SH-SY5Y (cell line): ENCODE results near the gene PRR29.

Experiments used
- GATA2 ChIP-seq: IDR thresholded peaks from 2 replicates; pipeline ENCODE4 v1.6.1; 2011; ENCODE audit warnings: mild to moderate bottlenecking, low read depth, low read length
- GATA3 ChIP-seq: IDR thresholded peaks from 2 replicates; pipeline ENCODE4 v1.6.1; 2011; ENCODE audit warnings: low read depth, mild to moderate bottlenecking, low read length, moderate library complexity

Gene PRR29

DNA sequence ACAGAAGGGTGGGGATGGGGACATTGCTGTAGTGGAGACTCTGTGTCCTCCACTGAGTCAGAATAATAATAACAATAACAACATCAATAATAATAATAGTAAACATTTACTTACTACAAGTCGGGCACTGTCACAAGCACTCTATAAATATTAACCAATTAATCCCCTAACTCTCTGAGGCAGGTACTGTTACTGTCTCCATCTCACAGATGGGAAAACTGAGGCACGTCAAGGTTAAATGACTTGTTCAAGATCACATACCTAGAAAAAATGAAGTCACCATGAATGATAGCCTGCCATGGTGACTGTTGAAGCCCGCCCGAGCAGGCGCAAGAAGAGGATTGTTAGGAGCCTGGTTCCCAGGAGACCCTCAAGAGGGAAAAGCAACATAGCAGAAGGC is 10.2 kb downstream of the PRR29 start:
- TF ChIP-seq GATA2 (no peak), GATA3 (no peak)

DNA sequence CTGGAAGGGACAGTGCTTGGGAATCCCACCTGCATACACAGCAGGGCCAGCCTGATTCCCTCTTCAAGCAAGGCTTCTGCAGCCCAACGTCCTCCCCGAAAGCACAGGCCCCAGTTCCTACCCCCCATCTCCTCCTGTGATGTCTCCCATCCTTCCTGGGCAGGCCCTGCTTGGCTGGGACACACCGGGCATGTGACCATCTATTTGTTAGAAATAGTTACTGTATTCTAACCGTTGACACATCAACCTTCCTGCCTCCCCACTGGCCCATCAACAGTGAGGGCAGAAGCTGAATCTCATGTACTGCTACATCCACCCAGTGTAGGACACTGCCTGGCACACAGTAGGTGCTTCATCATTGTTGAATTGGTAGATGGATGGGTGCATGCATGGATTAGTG is 10.7 kb downstream of the PRR29 start:
- no peak for TF ChIP-seq GATA3
- TF ChIP-seq GATA2 = no peak

DNA sequence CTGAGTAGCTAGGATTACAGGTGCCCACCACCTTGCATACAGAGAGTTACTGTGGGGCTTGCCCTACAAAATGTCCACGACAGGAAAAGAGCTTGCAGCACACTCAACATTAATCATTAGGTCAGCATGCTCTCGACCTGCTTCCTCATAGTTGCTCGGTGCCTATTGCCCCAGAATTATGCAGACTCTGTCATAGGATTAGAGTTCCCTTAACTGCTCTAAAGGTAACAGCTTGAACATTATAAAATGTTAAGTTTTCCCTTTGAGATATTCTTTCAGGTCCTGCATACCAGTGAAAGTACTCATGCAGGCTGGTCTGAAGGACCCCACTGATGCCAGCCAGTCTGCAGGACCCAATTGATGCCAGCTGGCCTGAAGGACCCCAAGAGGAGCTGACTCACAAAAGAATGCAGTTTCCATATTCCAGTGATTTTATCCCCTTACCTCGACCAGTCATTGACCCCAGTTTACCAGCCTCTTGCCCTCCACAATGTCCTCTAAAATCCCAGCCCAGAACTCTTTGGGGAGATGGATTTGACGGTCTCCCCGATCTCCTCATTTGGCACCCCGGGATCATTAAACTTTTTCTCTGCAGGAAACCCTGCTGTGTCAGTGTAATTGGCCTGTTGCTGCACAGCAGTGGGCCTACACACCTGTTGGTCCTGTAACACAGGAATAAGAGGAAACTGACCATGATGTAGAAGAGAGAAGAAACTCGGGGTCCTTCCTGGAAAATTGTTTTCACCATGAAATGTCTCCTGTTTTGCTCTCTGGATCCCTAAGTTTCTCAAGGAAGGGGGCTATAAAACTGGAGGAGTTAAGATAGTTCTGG is 11.6 kb downstream of the PRR29 start:
- TF ChIP-seq GATA2 (no peak), GATA3 (no peak)

DNA sequence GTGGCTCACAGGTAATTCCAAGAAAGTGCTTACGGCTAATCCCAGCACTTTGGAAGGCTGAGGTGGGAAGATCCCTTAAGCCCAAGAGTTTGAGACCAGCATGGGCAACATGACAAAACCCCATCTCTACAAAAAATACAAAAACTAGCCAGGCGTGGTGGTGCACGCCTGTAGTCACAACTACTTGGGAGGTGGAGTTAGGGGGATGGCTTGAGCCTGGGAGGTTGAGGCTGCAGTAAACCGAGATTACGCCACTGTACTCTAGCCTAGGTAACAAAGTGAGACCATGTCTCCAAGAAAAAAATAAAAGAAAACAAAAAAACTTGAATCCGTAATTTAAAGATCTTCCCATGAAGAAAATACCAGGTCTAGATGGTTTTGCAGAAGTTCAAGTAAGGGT is 17.3 kb downstream of the PRR29 start:
- TF ChIP-seq GATA2 = no peak
- TF ChIP-seq GATA3 = no peak

DNA sequence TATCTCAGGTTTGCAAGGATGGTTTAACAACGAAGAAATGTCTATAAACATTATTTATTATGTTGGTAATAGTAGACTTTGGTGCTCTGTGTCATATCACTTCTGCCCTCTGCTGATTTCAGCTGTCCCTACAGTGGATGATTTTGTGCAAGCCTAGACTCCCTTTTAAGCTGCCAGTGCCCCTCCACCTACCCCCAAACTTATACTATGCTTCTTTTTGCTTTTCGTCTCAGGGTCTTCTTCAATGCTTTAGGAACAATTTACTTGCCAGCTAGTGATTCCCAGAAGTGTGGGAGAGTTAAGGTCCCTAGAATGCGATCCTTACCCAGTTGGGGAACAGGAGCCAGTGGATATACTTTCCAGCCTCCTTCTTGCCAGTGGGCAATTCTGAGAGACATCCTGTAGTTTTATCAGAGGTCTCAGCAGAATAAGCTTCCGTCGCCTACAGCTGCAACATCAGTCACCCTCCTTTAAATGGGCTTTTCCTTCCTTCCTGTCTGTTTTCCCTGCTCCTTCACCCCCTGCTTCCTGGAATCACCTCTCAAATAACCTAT is 18.2 kb downstream of the PRR29 start:
- no peak for TF ChIP-seq GATA3
- TF ChIP-seq GATA2 = no peak

DNA sequence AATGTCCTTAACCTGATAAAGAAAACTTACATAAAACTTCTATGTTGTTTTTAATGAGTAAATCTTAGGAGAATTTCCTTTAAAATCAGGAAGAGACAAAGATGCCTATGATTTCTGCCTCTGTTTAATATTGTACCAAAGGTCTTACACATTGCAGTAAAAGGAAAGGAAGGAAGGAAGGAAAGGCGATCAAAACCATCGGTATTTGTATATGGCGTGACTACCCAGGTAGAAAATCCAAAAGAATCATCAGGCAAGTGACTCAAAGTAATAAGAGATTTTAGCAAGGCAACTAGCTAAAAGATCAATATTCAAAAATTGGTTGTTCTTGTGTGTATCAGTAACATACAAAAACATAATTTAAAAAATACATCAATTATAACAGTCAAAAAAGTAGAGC is 18.8 kb downstream of the PRR29 start:
- TF ChIP-seq GATA3 (no peak), GATA2 (no peak)

DNA sequence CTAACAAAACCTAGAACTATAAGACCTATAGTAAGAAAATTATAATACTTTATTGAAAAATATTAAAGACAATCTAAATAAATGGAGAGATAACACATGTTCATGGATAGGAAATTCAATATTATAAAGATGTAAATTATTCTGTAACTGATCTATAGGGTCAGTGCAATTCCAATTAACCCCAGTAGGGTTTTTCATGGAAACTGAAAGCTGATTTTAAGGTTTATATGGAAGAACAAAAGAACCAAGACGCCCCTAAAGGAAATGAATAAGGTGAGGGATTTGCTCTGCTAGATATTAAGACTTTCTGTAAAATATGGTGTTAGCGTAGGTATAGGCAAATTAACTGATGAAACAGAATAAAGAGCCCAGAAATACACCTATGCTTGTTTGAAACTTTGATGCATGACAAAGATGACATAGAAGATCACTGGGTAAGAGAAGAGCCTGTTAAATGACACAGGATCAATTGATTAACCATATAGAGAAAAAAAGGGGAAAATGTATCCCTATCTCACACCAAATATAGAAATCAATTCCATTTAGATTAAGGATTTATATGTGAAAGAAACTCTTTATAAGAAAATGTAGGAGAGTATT is 19.3 kb downstream of the PRR29 start:
- no peak for TF ChIP-seq GATA3
- no peak for TF ChIP-seq GATA2

DNA sequence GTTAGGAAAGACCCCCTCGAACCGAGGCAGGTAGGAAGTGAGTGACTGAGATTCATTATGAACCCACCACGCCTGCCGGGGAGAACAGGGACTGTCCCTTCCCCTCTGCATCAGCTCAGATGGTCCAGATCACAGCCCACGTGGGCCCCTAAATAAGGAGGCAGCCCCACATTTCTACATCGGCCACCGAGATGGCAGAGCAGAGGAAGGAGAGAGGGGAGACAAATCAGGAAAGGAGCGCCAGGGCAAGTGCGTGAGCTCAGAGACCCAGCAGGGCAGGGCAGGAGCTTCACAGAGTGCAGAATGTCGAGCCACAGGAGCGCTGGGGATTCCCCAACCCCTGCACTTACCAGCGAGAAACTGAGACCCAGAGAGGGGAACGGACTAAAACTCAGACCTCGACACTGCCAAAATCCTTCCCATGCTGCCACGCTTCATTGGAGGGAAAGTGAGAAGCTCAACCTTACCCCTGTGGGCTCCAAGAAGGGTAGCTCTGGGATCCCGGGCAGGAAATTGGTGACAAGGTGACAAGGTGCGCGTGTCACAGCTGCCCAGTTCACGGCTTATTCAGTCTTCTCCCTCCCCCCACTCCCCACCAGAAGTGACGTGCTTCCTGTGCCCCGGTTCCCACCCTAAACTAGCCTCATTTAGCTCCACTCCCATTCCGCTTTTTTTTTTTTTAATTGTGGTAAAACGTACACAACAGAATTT is 22.1 kb downstream of the PRR29 start, which contains the start of gene ICAM2:
Gene ICAM2, minus strand, starts transcription at position 578 of the 711 bp plus-strand sequence. CDS start 13,942 bp downstream, outside the sequence.
- no peak for TF ChIP-seq GATA3
- TF ChIP-seq GATA2 = no peak

DNA sequence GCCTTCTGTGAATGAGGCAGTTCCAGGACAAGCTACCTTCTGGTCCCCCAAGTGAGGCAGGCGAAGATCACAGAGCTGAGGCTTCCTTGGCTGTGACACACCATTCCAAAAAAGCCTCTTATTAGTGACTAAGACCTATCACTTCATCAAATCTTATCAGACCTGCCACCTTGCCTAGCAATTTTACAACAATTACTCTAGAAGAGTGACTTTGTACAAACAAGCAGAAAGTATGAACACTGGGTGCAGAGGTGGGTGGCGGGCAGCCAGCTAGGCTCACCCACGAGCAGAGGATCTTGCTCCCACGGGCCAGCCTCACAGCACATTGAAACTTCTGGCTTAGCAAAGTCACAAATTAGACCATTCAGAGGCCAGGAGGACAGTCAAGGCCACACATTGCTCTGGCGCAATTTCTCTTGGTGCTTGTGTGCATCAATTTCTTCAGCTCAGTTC is 24.5 kb downstream of the PRR29 start:
- TF ChIP-seq GATA3 = no peak

DNA sequence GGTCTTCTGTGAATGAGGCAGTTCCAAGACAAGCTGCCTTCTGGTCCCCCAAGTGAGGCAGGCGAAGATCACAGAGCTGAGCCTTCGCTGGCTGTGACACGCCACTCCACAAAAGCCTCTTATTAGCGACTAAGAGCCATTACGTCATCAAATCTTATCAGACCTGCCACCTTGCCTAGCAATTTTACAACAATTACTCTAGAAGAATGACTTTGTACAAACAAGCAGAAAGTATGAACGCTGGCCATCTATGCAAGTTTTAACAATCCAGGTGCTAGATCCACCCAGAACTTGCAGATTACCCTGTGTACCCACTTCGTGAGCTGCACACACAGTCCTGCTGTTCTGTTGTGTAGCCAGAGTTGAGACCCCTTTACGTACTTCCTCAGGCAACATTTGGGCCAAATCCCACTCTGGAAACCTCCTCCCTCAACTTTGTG is 26.1 kb downstream of the PRR29 start:
- TF ChIP-seq GATA2 (no peak), GATA3 (no peak)

DNA sequence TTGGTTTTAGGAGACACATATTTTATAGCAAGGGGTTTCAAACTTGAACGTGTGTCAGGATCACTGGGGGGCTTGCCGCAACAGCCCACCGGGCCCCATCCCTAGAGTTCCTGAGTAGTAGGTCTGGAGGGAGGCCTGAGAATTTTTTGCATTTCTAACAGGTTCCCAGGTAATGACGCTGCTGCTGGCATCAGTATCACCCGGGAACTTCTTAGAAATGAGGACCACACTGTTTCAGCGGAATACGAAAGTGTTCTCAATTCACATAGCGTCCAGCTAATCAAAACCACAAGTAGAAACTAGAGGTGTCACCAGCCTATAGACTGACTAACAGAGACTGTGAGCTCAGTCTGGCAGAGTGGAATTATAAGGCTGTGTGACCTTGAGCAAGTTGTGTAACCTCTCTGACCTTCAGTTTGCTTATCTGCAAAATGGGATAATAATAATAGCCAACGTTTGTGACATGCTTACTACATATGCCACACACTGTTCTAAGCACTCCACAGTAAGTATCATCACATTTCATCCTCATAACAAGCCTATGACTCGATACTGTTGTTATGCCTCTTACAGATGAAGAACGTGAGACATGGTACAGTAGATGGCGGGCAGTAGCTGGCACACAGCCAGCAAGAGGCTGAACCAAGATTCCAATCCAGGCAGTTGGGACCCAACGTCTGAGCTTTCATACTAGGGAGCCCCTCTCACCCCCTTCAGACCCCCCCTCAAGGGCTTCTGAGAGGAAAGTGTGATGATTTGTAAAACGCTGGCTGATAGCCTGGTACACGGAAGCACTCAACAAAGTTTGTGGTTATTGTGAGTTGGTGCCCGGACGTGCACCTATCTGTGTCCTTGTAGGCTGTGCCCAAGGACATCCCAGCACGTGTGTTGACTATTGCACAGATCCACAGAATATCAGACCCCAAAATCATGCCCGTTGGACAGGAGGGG is 26.9 kb downstream of the PRR29 start:
- TF ChIP-seq GATA3 (no peak), GATA2 (no peak)

DNA sequence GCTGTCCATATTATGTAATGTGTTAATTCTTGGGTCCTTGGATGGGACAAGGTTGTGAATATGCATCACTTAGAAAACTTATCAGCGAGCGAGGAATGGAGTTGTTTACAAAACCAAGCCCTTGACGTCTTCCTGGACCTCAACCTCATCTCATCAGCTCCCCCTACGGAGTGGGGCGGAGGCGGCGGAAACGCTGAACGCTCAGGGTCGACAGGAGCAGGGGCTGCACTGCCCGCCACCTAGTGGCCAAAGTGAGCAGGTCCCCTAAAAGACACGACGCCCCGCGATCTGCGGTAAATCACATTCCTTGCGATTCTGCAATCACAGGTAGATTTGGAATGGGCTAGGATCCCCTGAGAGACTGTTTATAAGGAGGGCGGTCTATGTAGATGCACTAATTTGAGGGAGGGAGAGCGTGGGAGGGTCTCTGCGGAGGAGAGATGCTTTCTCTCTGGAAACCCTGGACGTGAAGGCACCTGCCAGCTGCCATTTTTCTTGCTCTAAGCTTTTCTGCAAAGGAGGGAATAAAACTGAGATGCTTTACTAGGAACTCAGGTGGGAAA is 27.7 kb downstream of the PRR29 start:
- TF ChIP-seq GATA2 = no peak
- no peak for TF ChIP-seq GATA3
